Measurements from ENCODE around the gene GPR87.
A peak's percentile ranks its signal among the peaks of the same experiment; 100 is the strongest.

GRCh38 chr3:151305060-151305774, 11.4 kb downstream of the GPR87 start:
- TF ChIP-seq CTCF (IDR thresholded peaks at IDR 0.05; ENCODE audit: poor library complexity) (peak; percentile 34), EZH2phosphoT487 (IDR thresholded peaks at IDR 0.05; ENCODE audit: low read depth, severe bottlenecking, unreplicated experiment) (no peak), EZH2 (IDR thresholded peaks at IDR 0.05; ENCODE audit: borderline replicate concordance) (no peak)
